GM18858 (cell line): ENCODE results near the gene LYRM1.
A peak's percentile ranks its signal among the peaks of the same experiment; 100 is the strongest.
"Not testable (repeated sequence)": the region's sequence is repeated elsewhere in the genome, so short reads cannot be mapped to it uniquely, and the experiment has no call there.

Experiments used
- ATAC-seq: cut with Tn5 transposase; IDR thresholded peaks from one replicate; pipeline ENCODE4 v1.9.1; 2021; ENCODE audit not compliant: unreplicated experiment

LYRM1 gene, protein sequence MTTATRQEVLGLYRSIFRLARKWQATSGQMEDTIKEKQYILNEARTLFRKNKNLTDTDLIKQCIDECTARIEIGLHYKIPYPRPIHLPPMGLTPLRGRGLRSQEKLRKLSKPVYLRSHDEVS

DNA sequence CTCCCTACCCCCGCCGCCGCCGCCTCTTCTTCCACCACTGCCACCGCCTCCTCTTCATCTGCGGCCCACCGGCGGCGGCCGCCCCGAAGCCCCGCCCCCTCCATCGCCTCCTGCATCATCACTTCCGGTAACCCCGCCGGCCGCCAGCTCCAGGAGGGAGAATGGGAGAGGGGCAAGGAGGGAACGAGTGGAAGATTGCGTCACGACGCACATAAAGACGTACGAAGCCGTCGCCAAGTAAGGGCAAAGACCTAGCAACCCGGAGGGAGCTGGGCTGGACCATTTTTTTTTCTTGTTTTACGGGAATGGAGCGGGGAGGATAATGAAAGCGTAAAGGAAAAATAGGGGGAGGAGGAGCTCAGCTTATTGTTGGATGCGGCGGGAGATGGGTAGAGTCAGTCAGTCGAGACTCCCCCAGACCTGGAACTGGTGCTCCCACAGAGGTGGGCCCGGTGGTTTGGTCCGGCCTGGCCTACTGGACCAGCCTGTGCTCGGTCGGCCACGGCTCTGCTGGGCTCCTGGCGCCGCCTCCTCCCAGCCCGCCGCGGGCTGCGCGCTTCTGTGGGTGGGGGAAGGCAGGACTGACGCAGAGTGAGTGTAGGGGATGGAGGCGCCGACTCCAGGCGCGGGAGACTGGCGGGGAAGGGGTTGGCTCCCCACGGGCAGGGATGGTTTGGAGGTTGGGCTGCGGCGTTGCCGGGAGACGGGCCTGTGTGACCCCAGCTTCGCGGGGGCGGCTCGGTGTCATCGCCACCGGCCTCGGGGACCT is at the start of gene LYRM1, which contains the start of gene DCUN1D3:
Gene LYRM1, plus strand, starts transcription at position 473 of the 769 bp plus-strand sequence. CDS start 14,785 bp downstream, outside the sequence.
Gene DCUN1D3, minus strand, starts transcription at position 60 of the 769 bp plus-strand sequence. CDS start 37,820 bp downstream, outside the sequence.
- peak; percentile 41 for ATAC-seq

DNA sequence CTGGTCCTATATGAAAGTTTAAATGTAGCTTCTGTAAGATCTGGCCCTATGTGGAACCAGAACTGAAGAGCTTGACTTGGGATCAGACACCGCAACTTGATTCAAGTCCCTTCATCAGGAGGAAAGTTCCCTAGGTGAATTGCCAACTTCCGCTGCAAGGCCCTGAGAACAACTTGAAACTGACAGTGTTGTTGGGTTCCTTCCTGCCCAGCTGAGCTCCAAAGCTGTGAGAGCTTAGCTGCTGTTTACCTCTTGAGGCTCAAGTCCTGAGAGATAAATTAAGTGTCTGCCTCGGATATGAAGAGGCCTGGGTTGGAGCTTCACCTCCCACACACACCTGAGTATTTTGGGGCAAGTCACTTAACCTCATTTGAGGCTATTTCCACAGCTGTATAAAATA is 49.6 kb upstream of the LYRM1 start:
- no peak for ATAC-seq

DNA sequence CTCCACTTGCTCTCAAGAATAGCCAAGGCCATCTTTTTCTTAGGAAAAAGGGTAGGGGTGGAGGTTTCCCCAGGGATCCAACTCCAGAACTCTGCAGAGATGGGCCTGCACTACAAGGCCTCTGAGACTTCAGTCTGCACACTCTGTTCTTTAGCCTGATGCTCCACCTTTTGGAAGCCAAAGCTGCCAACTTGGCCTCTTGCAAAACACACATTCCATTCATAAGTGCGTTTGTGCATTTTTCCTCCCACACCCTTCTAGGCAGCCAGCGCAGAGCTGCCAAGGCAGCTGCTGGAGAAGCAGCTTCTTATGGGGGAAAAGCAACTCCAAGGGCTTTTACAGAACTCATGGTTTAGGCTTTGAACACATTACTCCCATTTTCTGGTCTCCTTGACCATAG is 49.0 kb upstream of the LYRM1 start:
- ATAC-seq: no peak

DNA sequence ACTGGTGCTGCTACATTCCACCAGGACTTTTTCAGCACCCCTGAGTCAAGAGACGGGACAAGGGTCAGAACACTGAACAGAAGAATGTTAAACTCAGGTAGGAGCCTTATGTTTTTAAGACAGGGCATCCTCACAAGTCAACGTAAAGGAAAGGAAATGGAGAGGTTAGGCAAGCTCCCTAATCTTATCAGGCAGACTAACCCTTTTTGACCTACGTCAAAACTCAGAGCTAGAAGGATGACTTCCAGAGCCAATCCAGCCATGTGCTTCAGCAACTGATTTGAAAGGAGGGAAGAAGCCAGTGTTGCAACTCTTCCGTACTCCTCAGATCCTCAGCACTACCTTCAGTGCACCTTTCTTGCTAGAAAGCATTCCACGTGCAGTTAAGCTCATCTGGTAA is 47.4 kb upstream of the LYRM1 start:
- ATAC-seq: no peak

DNA sequence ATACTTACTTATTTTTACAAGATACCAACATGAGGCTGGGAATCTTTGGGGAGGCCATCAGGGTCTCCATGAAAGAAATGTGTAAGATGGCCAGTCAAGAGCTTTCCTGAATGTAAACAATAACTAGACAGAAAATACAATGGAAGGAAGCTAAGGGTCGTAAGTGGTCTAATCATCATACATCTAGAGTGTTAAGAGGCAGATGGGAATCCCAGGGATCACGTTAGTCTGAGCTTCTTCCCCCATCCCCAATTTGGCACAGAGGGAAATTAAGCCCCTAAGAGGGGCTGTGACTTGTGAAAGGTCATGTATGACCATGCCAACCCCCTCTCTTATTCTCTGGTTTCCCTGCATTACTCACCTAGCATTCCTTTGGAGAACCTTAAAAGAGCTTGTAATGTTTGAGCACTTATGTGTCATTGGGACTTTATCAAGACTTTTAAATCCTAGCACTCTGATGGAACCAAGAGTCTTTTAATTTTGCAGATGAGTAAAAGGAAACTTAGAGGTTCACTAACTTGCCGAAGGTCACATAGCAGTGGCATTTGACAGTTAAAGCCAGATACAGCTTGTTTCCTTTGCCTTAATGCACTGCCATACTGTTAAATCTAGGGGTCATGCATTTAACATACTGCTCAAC is 46.5 kb upstream of the LYRM1 start:
- ATAC-seq: no peak

DNA sequence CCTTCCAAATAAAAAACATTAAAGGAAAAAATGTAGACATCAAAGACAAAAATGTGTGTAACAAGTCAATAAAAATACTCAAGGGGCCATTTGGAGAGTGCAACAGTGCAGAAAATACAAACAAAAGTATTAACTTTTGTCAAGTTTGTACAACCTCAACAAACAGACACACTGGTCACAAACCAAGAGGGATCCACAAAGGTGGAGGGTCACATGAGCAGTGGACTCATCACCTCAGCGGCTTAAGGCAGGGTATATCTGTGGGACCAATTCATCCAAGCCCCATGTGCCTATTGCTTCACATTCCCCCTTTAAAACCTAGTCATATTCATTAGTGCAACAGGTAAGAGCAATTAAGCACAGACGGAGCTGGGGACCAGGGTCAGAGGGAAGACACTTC is 45.6 kb upstream of the LYRM1 start:
- ATAC-seq: no peak

DNA sequence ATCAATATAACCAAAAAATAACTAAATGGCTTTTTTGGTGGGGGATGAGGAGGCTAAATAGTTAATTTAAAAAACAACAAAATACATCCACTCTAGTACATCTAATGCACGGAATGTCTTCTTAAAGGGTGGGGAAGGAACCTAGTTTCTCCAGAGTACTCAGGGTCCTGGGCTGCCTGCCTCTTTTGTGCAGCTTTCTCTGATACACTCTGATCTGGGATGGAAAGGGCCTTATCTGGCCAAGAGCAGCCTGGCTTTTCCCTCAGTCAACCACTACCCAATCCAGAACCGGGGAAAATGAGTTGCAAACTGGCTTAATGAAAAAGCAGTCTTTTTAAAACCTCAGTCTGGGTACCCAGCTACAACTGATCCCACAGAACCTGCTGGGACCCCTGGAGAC is 43.3 kb upstream of the LYRM1 start:
- ATAC-seq: no peak

DNA sequence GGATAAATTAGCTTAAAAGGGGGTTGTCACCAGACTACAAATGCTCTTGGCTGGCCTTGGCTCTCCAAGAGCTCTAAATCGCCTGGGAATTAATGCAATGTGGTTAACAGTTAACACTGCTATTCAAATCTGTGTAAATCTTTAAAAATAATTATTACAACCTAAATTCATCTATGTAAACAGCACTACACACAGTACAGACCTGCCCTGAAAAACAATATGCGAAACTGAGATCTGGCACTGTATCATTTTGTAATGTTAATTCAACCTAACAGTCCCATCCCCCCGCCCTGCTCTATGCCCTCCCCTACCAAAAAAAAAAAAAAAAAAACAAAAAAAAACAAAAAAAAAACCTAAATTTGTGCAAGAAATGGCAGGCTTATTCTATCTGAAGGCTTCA is 41.3 kb upstream of the LYRM1 start:
- ATAC-seq: no peak

DNA sequence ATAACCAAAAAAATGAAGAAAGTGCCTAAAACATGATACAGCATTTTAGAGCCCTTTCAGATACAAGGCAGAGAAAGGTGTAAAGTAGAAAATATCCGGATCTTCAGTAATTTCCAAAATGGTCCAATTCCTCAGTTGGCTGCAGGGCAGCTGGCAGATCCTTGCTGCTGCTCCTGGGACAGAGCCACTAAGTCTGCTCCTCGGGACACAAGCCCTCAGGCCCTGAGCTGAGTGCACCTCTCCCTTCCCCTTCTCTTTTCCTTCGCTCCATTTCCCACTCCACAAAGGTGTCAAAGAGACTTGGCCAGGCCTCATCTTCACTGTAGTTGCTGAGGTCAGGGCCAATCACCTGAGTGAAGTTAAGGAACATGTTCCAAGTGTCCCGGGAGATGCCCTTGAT is 40.9 kb upstream of the LYRM1 start:
- ATAC-seq: no peak

DNA sequence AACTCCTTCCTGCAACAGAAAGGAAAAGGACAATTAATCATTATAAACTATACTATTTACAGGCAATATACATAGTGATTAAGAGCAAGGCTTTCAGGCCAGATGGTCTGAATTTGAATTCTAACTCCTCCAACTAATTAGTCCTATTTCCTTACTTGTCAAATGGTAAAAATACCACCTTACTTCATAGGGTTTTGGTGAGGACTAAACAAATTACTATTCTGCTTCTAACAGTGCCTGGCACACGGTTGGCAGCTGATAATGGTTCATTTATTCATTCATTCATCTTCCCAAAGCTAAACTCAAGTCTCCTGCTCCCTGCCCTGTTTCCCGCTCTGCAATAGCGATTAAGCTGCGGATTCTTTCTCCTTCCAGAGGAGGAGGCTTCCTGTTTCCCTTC is 40.2 kb upstream of the LYRM1 start:
- ATAC-seq: no peak

DNA sequence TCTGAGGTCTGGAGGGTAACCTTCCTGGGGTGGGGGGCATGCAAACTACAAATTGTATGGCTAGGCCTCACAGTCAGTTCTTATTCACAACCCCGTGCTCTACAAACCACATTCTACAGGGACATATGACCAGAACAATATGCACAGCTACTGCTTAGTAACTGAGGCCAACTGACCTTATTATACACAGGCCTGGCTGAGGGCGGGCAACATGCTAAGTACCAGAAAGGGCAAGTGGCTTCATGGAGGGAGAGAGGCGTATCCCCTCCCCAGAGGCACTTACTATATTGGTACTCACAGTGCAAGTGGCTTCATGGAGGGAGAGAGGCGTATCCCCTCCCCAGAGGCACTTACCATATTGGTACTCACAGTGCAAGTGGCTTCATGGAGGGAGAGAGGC is 39.6 kb upstream of the LYRM1 start:
- ATAC-seq: not testable (repeated sequence)

DNA sequence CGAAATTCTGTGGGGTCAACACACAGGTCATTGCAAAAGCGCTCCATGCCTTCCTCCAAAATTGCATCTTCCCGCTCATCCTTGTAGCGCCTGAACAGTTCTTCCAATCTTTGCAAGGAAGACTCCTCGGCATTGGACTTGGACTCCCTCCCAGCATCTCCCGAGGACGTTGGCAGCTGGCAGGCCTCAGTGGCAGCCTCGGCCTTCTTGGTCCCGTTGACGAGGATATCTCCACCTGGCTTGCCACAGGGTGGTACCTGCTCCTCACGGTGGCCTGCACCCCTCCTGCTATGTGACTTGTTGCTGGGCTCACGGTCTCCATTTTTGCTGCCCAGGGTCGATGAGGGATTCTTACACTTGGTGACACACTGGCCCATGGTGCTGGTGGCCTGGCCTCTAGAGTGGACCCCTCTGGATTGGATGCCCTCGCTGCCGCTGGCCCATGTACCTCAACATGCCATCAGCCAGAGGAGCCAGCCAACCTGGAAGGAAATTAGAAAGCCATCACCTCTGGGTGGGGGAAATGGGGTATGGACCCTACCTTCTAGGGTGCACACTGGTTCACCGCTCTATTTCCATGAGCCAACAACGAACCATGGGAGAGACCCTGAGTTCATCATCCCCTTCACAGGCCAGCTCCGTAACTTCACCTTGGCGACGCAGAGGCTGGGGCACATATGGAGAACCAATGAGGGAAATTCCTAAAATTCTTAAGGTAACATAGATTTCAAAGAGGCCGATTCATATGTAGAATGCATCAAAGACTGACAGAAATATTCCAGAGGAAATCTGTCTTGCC is 38.2 kb upstream of the LYRM1 start:
- no peak for ATAC-seq

DNA sequence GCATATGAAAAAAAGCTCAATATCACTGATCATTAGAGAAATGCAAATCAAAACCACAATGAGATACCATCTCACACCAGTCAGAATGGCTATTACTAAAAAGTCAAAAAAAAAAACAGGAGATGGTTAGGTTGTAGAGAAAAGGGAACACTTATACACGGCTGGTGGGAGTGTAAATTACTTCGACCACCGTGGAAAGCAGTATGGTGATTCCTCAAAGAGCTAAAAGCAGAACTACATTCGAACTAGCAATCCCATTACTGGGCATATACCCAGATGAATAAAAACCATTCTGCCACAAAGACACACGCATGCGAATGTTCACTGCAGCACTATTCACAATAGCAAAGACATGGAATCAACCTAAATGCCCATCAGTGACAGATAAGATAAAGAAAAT is 36.2 kb upstream of the LYRM1 start:
- not testable (repeated sequence) for ATAC-seq

DNA sequence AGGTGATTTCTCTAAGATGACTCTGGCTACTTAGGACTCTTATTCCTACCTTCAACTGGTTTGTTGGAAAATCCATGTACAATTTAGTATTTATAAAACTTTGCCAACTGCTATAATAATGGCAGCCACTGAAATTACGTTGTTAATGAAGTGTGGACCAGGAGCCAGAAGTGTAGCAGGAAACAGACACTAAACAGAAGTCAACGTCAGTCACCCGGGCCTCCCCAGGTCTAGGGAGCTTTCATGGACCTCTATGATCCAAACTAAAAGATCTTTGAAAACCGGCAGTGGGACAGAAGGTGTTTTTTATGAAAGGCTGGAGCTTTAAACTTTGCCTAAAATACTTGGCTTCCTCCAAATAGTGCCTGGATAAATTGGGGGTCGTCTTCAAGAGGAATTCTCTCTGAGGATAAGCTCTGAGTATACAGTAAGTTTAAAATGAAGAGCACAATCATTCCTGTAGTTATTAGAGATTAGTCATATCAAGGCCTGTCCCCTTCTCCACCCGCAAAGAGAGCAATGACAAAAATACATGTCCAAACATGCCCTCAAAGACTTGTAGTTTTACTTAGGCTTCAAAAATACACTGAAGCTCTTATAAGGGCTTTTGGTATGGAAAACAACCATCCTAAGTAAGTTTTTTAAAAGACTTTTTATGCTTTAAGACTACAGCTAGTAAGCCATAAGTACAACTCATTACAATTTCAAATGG is 35.0 kb upstream of the LYRM1 start:
- no peak for ATAC-seq

DNA sequence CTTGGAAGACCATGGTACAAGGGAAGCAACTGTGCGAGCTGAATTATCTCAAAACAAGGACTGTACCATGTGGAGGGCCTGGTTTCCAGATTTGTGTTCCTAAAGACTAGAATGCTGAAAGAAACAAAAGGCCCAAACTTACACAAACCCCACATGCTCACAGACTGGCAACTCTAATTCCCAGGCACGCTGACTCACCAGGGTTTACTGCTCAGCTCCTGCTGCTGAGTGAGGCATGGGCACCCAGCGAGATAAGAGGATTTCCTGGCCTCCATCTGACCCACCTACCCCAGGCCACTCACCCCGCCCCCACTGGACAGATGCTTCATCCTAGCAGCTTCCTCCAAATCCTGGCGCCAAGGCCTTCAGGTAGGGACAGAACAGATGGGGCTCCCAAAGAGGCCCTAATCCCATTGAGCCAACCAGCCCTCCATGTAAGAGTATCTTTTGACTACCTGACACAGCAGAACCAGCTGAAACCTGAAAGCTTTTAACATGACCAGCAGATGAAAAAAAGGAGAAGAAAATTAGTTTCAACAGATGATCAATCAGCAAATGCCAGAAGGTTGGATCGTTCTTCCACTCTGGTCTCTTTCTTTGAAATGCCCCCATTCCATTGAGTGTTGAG is 34.3 kb upstream of the LYRM1 start:
- no peak for ATAC-seq

DNA sequence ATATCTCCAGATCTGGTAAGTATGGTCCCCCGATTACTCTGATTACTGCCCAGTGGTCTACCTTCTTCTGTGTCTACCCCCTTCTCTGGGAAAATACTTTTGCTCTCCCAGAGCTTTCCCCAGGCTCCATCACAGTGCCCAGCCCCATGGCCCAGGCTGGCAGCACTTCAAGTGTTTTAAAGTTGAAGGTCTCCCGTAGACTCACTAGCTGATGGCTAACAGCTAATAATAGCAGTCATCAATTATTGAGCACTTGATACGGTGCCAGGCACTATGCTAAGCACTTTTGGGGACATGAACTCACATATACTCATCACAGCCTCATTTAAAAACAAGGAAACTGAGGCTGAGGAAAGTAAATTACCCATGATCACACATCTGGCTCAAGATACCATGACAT is 33.8 kb upstream of the LYRM1 start:
- no peak for ATAC-seq

DNA sequence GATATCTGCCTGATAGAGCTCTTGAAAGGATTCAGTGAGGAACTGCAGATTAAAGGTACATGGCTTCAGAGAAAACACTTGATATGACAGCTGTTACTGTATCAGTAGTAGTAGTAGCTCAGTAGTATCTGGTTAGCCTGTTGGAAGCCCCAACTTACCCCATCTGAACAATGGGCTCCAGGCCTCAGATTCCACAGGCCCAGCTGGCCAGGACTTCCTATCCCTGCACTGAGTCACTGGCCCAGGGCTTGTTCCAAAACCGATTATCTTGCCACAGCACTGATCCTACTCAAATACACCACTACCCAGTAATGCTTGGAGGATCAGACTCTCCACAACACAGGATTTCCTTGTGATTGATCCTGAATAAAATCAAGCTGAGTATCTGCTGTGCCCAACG is 33.0 kb upstream of the LYRM1 start:
- no peak for ATAC-seq

DNA sequence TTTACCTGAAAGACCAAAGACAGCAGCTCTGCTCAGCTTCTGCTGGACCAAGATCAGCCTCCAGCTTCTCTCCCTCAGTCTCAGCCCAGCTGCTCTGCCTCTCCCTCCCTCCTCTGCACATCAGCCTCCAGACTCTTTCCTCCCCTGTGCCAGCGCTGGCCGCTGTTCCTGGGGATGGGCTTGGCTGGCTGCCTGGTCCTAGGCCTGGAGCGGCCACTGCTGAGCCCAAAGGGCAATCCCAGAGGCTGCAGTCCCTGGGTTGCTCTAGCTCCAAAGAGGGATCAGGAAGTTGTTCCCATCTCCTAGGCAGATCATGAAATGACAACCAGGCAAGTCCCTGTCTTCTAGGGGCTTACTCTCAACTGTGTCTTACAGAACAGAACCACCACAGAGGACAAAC is 31.7 kb upstream of the LYRM1 start:
- ATAC-seq: no peak

DNA sequence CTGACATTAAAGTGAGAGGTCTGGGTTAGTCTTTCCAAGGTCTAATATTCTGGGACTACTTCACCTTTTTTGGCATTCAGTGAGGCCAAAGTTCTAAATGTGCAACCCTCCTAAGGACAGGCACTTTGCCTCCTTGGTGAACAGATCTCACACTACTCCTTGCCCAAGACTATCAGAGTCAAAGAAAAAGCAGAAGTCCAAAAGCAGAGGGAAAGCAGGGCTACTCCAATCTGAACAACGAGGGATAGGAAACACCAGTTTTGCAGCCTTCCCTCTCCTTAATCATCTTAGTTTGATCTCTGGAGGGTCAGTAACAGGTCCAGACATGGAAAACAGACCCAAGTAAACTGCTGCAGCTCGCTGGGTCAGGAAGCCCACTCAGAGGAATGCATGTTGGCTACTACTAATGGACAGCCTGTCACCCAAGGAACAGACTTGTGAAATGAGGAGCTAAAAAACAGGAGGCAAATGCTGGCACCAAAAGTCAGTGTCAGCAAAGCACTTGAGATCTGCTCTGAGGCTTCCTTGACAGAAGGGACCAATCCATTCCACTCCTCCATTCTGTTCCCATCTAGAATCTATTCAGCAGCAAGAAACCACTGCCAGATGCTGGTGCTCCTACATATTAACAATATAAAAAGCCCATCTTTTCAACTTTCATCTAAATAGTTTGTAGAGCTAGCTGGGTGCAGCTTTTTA is 30.3 kb upstream of the LYRM1 start:
- ATAC-seq: no peak

DNA sequence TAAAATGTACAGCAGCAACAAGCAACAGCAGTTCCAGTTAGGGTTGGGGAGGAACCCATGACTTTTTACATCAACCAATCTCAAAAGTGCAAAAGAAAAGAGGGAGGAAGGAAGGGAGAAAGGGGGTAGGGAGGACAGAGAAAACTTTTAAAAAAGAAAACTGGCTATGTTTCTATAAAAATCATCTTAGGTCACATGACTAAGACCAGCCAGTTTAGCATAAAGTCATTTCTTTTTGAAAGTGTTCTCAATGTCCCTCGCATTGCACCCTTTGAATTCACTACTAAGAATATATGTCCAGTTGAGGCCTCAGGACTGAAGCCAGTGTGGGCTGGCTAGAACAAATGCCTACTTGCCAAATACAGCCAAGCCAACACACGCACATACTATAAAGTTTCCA is 29.3 kb upstream of the LYRM1 start:
- ATAC-seq: no peak
